Lung (tissue), 12 donors: ENCODE results near the gene SYNC. TPM values are rescaled to one million over a fixed set of nuclear protein-coding genes. Genes with fewer than 3 reads are reported as not detected.

Experiments
- ATAC-seq: fragments of 200-7000 bp; cut with Tn5 transposase; one replicate; pipeline ENCODE4 v1.9.1; 2020; ENCODE audit warnings: moderate number of reproducible peaks; ENCODE audit not compliant: insufficient read depth, low FRiP score
- DNase-seq, 3 donors: peaks; one replicate each; pipeline ENCODE4 v3.0.0-alpha.2; 2013 to 2017
- H3K27ac ChIP-seq, 2 donors: one replicate each; pipeline ENCODE4 v1.5.1; 2013; ENCODE audit warnings: mild to moderate bottlenecking in 2 of 2, moderate library complexity in 2 of 2, control low read depth in 1 of 2, inconsistent platforms in 1 of 2, low read depth in 1 of 2, low read length in 1 of 2
- H3K27me3 ChIP-seq, 3 donors: one replicate each; pipeline ENCODE4 v1.5.1; 2013; ENCODE audit warnings: low read length in 2 of 3; ENCODE audit not compliant: control insufficient read depth in 3 of 3, insufficient read depth in 3 of 3
- H3K36me3 ChIP-seq, 4 donors: one replicate each; pipeline ENCODE4 v1.5.1; 2013; ENCODE audit warnings: low read length in 4 of 4, mild to moderate bottlenecking in 1 of 4, moderate library complexity in 1 of 4; ENCODE audit not compliant: control insufficient read depth in 4 of 4, insufficient read depth in 4 of 4
- H3K4me1 ChIP-seq, 5 donors: one replicate each; pipeline ENCODE4 v1.5.1; 2013; ENCODE audit warnings: low read length in 5 of 5, mild to moderate bottlenecking in 2 of 5, moderate library complexity in 1 of 5; ENCODE audit not compliant: control insufficient read depth in 5 of 5, insufficient read depth in 5 of 5
- H3K4me3 ChIP-seq: one replicate; pipeline ENCODE4 v1.5.1; 2013; ENCODE audit warnings: mild to moderate bottlenecking, control low read depth, moderate library complexity
- H3K9ac ChIP-seq, 2 donors: one replicate each; pipeline ENCODE4 v1.5.1; 2013; ENCODE audit warnings: low read length in 2 of 2, control low read depth in 1 of 2; ENCODE audit not compliant: insufficient read depth in 1 of 2
- H3K9me3 ChIP-seq, 4 donors: one replicate each; pipeline ENCODE4 v1.5.1; 2013; ENCODE audit warnings: low read length in 3 of 4, mild to moderate bottlenecking in 1 of 4, moderate library complexity in 1 of 4; ENCODE audit not compliant: control insufficient read depth in 4 of 4, insufficient read depth in 3 of 4
- WGBS, 2 donors: extraction: QIAGEN DNeasy Blood & Tissue Kit; methylation state at CpG; one replicate each; pipeline ENCODE4 v1.1.7; 2013; 5-methylcytosine and 5-hydroxymethylcytosine counted together
- polyA plus RNA-seq, 2 donors: library from polyadenylated mRNA; stranded (reverse); fragments of 200-250 nt; gene quantifications; one replicate each; pipeline ENCODE4 v1.2.1, GENCODE V29; 2013
- total RNA-seq, 2 donors: library from RNA; depleted of rRNA in 1 of 2; stranded (reverse); fragments of >200 nt in 1 of 2; gene quantifications; one replicate each; pipeline ENCODE4 v1.2.1, GENCODE V29; 2014 to 2021
- TF ChIP-seq, protein P1 (sequence below): IDR thresholded peaks from 2 replicates; pipeline ENCODE4 v1.5.1; 2012; ENCODE audit warnings: mild to moderate bottlenecking; ENCODE audit errors: control extremely low read depth, extremely low read depth
- donor health status: control.
- donor health status: control.
- donor health status: Bipolar disorder and iron deficiency.
- donor health status: healthy.
- donor health status: DM: yes; HTN: yes; CAD: no.

SYNC gene
- total and polyA plus RNA-seq, 4 donors, result 2.0 to 15.4 (median 5.7) TPM

- no peaks in the 10 kb centered on the region for H3K9me3 ChIP-seq
- TF ChIP-seq, protein P1, sequence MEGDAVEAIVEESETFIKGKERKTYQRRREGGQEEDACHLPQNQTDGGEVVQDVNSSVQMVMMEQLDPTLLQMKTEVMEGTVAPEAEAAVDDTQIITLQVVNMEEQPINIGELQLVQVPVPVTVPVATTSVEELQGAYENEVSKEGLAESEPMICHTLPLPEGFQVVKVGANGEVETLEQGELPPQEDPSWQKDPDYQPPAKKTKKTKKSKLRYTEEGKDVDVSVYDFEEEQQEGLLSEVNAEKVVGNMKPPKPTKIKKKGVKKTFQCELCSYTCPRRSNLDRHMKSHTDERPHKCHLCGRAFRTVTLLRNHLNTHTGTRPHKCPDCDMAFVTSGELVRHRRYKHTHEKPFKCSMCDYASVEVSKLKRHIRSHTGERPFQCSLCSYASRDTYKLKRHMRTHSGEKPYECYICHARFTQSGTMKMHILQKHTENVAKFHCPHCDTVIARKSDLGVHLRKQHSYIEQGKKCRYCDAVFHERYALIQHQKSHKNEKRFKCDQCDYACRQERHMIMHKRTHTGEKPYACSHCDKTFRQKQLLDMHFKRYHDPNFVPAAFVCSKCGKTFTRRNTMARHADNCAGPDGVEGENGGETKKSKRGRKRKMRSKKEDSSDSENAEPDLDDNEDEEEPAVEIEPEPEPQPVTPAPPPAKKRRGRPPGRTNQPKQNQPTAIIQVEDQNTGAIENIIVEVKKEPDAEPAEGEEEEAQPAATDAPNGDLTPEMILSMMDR, result no peak
- H3K4me1 ChIP-seq, result peaks cover 0 to 7% (median 0%) of the 10 kb centered on the region in 5 donors
- no peak for DNase-seq
- no peak overlapping the region for H3K4me3 ChIP-seq
- H3K27ac ChIP-seq, result peak overlapping the region in 1 of 2 donors; percentile 8
- ATAC-seq, result no peak
- whole genome bisulfite sequencing, 2 donors, result 76 to 100% methylated on average over 2 of the region's 2 CpGs
- H3K36me3 ChIP-seq, result no peaks in the 10 kb centered on the region
- no peaks in the 10 kb centered on the region for H3K27me3 ChIP-seq
- H3K9ac ChIP-seq, result no peak overlapping the region
These were observed 6.5 kb upstream of the SYNC start for GRCh38 chr1:32709075-32709474.

- ATAC-seq (no peak), DNase-seq (no peak)
- H3K4me3 ChIP-seq, result no peak overlapping the region
- 45 to 73% methylated on average over 1 of the region's 1 CpG for WGBS, 2 donors
- no peak overlapping the region for H3K27ac ChIP-seq
- H3K36me3 ChIP-seq, result no peaks in the 10 kb centered on the region
- H3K4me1 ChIP-seq, result peaks cover 0 to 23% (median 13%) of the 10 kb centered on the region in 5 donors
- no peaks in the 10 kb centered on the region for H3K9me3 ChIP-seq
- H3K9ac ChIP-seq, result no peak overlapping the region
- H3K27me3 ChIP-seq, result no peaks in the 10 kb centered on the region
- TF ChIP-seq, protein P1, result no peak
These were observed 3.9 kb upstream of the SYNC start for GRCh38 chr1:32706491-32706890.

DNA sequence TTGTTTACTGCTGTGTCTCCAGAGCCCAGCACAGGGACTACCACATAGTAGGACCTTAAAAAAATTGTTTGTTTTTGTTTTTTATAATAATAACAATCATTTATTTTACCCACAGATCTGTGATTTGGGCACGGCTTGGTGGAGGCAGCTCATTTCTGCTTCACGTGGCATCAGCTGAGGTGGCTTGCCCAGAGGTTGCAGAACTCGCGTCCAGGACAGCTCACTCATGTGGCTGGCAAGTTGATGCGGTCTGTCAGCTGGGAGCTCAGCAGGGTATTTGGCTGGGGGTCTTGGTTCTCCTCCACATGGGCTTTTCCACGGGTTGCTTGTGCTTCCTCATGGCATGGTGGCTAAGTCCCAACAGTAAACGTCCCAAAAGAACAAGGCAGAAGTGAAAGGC, 2.9 kb upstream of the SYNC start:
- 91 to 92% methylated on average over 7 of the region's 7 CpGs for WGBS, 2 donors
- ATAC-seq, result no peak
- H3K9ac ChIP-seq, result no peak overlapping the region
- no peaks in the 10 kb centered on the region for H3K36me3 ChIP-seq
- no peak overlapping the region for H3K27ac ChIP-seq
- no peak for DNase-seq
- no peaks in the 10 kb centered on the region for H3K27me3 ChIP-seq
- H3K4me1 ChIP-seq, result peaks cover 0 to 26% (median 15%) of the 10 kb centered on the region in 5 donors
- TF ChIP-seq, protein P1, result no peak
- H3K9me3 ChIP-seq, result no peaks in the 10 kb centered on the region
- no peak overlapping the region for H3K4me3 ChIP-seq
